ENCODE measurements around the gene TBCD.

GRCh38 chr17:82709676-82710498 is 42.0 kb upstream of the TBCD start:
- TF ChIP-seq CTCF (IDR thresholded peaks at IDR 0.05 in 2 of 3, conservative IDR thresholded peaks at IDR 0.05 in 1 of 3; ENCODE audit: insufficient read depth in 2 of 3, low read depth in 1 of 3, low read length in 3 of 3) (no peak), PTBP1 (IDR thresholded peaks at IDR 0.05; ENCODE audit: low read depth, low read length) (no peak), CEBPG (CRISPR knock-in tag; IDR thresholded peaks at IDR 0.05) (no peak), CEBPG (tag; conservative IDR thresholded peaks at IDR 0.05 in 1 of 2, IDR thresholded peaks at IDR 0.05 in 1 of 2) (no peak), TAF7 (tag; IDR thresholded peaks at IDR 0.05) (no peak), ATF2 (CRISPR knock-in tag; IDR thresholded peaks at IDR 0.05) (no peak), POLR2AphosphoS5 (IDR thresholded peaks at IDR 0.05; ENCODE audit: control insufficient read depth, insufficient read depth, low read depth, low read length) (no peak), RB1 (IDR thresholded peaks at IDR 0.05; ENCODE audit: low read depth) (no peak), NEUROD1 (IDR thresholded peaks at IDR 0.05; ENCODE audit: borderline replicate concordance, low read depth, low read length, partially characterized antibody) (no peak), ZNF224 (CRISPR knock-in tag; IDR thresholded peaks at IDR 0.05) (no peak), ZC3H4 (CRISPR knock-in tag; IDR thresholded peaks at IDR 0.05; ENCODE audit: borderline replicate concordance) (no peak), POLR2A (conservative IDR thresholded peaks at IDR 0.05) (no peak), U2AF1 (optimal IDR thresholded peaks at IDR 0.05; ENCODE audit: low read depth, low read length) (no peak), ZNF592 (IDR thresholded peaks at IDR 0.05) (no peak)
